ENCODE data around the gene NEK4. TPM values are rescaled to one million over a fixed set of nuclear protein-coding genes. Genes with fewer than 3 reads are reported as not detected.

NEK4 gene
- total and polyA plus RNA-seq, 4 donors = 30.8 to 47.3 (median 38.4) TPM

DNA sequence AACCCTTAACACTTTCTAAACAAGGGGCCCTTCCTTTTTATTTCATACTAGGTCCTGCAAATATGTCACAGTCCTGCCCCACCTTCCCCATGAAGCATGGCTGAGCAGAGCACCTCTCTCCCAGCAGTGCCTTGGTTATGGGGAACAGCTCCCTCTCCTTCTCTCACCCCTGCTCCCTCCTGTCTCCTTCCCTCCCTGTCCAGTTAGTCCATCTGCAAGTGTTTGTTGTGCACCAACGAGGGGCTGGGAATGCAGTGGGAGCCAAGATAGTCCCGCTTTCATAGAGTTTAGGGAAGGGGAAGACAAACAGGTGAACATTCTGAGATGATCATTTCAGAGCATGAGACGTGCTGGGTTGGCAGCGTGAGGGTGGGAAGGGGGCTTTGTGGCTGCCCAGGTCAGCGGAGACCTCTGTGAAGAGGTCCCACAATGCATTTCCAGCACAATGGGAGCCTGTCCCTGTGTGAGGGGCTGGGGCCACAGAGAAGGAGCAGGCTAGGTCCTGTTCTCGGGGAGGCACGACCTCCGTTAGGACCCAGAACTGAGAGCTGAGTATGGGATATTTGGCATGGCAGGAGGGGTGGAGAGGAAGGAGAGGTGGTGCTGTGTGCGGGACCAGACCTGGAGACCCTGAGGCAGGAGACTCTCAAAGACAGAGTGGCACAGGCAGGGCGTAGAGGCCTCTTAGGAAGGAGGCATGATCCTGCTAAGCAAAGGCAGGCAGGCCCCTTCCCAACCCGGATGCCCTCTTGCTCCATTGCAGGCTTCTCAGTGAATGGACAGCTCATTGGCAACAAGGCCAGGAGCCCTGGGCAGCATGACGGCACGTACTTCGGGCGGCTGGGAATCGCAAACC, 18.4 kb upstream of the NEK4 start:
- Histone ChIP-seq H3K9me3 (ENCODE audit: control insufficient read depth, insufficient read depth, low read length) (no peaks in the 10 kb centered on the region), H3K4me1 (ENCODE audit: control insufficient read depth, insufficient read depth, low read length) (peaks cover 7% of the 10 kb centered on the region), H3K4me3 (ENCODE audit: low read depth, low read length) (no peak overlapping the region), H3K36me3 (ENCODE audit: control insufficient read depth, insufficient read depth, low read length) (no peaks in the 10 kb centered on the region), H3K27ac (ENCODE audit: low read depth, low read length) (no peak overlapping the region), H3K27me3 (ENCODE audit: control insufficient read depth, insufficient read depth, low read length) (no peaks in the 10 kb centered on the region)
- WGBS (ENCODE audit: insufficient coverage) = 82% methylated on average over 16 of the region's 16 CpGs
- no peak for DNase-seq (ENCODE audit: low read depth in 4 of 6, low spot score in 6 of 6)

DNA sequence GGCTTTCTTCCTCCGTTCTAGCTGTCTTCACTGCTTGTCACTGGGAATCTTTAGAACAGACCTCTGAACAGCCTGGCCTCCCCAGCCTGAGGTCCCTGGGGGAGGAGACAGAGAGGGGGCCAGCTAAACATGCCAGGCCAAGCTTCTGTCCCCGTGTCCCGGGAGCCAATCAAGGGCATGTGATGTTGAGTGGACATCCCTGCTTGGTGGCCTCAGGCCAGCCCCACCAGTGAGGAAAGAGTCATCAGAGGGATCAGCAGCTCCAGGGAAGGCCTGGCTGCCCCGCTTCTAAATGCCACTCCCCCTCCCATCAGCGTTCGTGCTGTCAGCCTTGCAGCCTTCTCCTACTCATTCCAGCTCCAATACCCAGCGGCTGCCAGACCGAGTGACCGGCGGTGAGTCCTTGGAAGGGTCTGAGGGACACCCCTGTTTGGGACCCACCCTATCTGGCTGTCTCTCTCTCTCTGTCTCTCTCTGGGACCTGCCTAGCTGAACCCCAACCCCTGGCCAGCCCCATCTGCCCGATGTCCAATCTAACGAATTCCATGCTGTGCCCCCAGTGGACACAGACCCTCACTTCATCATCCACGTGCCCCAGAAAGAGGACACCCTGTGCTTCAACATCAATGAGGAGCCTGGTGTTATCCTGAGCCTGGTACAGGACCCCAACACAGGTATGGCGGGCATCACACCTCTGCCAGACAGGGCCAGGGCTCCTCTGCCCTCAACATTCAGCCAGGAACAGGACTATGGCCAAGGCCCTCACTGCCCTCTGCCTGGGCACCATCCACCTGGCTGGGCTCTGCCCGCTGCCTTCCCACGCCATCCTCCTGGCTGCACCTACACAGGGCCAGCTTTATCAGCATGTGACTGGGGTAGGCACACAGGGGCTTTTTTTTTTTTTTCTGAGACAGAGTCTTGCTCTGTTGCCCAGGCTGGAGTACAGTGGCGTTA, 17.2 kb upstream of the NEK4 start:
- Histone ChIP-seq H3K4me3 (ENCODE audit: low read depth, low read length) (no peak overlapping the region), H3K27me3 (ENCODE audit: control insufficient read depth, insufficient read depth, low read length) (no peaks in the 10 kb centered on the region), H3K9me3 (ENCODE audit: control insufficient read depth, insufficient read depth, low read length) (no peaks in the 10 kb centered on the region), H3K27ac (ENCODE audit: low read depth, low read length) (no peak overlapping the region), H3K4me1 (ENCODE audit: control insufficient read depth, insufficient read depth, low read length) (no peaks in the 10 kb centered on the region), H3K36me3 (ENCODE audit: control insufficient read depth, insufficient read depth, low read length) (no peaks in the 10 kb centered on the region)
- 72% methylated on average over 15 of the region's 17 CpGs for WGBS (ENCODE audit: insufficient coverage)
- no peak for DNase-seq (ENCODE audit: low read depth in 4 of 6, low spot score in 6 of 6)

DNA sequence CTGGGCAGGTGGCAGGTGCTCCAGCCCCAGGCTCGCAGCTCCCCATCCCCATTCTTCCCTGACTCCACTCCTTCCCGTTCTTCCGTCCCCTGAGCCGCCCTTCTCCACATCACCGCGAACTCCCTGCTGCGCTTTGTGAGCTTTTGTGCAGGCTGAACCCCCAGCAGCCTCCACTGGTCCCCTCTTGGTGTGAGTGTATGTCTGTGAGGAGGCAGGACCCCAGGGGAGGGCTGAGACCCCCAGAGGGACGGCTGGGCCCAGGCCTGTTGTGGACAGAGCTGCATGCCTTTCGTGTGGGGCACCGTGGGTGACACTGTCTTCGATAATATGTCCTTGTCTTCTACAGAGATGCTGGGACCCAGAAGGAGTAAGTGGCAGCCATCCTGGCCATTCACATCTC, 16.5 kb upstream of the NEK4 start:
- Histone ChIP-seq H3K27me3 (ENCODE audit: control insufficient read depth, insufficient read depth, low read length) (no peaks in the 10 kb centered on the region), H3K4me1 (ENCODE audit: control insufficient read depth, insufficient read depth, low read length) (no peaks in the 10 kb centered on the region), H3K36me3 (ENCODE audit: control insufficient read depth, insufficient read depth, low read length) (no peaks in the 10 kb centered on the region), H3K9me3 (ENCODE audit: control insufficient read depth, insufficient read depth, low read length) (no peaks in the 10 kb centered on the region), H3K4me3 (ENCODE audit: low read depth, low read length) (no peak overlapping the region), H3K27ac (ENCODE audit: low read depth, low read length) (no peak overlapping the region)
- WGBS (ENCODE audit: insufficient coverage) = 79% methylated on average over 5 of the region's 11 CpGs
- DNase-seq (ENCODE audit: low read depth in 4 of 6, low spot score in 6 of 6) = no peak

DNA sequence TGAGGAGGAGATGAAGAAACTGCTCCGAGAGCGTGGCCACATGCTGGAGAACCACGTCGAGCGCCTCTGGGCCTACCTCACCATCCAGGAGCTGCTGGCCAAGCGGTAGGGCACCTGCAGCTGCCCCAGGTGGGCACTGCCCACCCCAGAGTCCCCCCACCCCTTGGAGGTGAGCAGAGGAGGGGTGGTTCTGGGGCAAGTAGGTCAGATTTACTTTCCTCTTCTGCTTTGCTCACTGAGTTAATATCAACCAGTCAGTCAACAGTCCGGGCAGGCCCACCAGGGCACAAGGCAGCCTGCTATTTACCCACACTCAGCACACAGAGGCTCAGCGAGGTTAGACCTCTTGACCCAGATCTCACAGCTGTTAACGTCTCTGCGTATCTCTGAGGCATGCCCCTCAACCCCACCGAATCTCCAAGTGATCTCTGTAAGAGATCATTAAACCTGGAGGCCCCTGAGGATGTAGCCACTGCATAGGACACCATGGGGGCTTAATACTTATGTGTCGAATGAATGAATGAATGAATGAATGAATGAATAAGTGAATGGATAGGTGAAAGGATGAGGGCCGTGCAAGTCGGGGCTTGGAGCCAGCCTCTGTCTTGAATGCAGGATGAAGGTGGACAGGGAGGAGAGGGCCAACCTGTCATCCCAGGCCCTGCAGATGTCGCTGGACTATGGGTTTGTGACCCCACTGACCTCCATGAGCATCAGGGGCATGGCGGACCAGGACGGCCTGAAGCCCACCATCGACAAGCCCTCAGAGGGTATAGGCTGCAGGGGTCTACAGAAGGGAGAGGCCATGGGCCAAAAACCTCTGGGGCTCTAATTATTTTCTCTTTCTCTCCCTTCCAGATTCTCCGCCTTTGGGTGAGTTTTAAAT, 15.8 kb upstream of the NEK4 start:
- Histone ChIP-seq H3K27ac (ENCODE audit: low read depth, low read length) (no peak overlapping the region), H3K9me3 (ENCODE audit: control insufficient read depth, insufficient read depth, low read length) (no peaks in the 10 kb centered on the region), H3K4me1 (ENCODE audit: control insufficient read depth, insufficient read depth, low read length) (no peaks in the 10 kb centered on the region), H3K36me3 (ENCODE audit: control insufficient read depth, insufficient read depth, low read length) (no peaks in the 10 kb centered on the region), H3K4me3 (ENCODE audit: low read depth, low read length) (no peak overlapping the region), H3K27me3 (ENCODE audit: control insufficient read depth, insufficient read depth, low read length) (no peaks in the 10 kb centered on the region)
- DNase-seq (ENCODE audit: low read depth in 4 of 6, low spot score in 6 of 6) = no peak
- WGBS (ENCODE audit: insufficient coverage) = 87% methylated on average over 16 of the region's 19 CpGs

GRCh38 chr3:52784931-52785590, 14.3 kb upstream of the NEK4 start:
- Histone ChIP-seq H3K27ac (ENCODE audit: low read depth, low read length) (no peak overlapping the region), H3K36me3 (ENCODE audit: control insufficient read depth, insufficient read depth, low read length) (no peaks in the 10 kb centered on the region), H3K4me3 (ENCODE audit: low read depth, low read length) (no peak overlapping the region), H3K4me1 (ENCODE audit: control insufficient read depth, insufficient read depth, low read length) (no peaks in the 10 kb centered on the region), H3K9me3 (ENCODE audit: control insufficient read depth, insufficient read depth, low read length) (no peaks in the 10 kb centered on the region), H3K27me3 (ENCODE audit: control insufficient read depth, insufficient read depth, low read length) (peaks cover 2% of the 10 kb centered on the region)
- WGBS (ENCODE audit: insufficient coverage) = 100% methylated on average over 1 of the region's 5 CpGs
- no peak for DNase-seq (ENCODE audit: low read depth in 4 of 6, low spot score in 6 of 6)

GRCh38 chr3:52784021-52784621, 13.4 kb upstream of the NEK4 start:
- H3K27ac ChIP-seq (ENCODE audit: low read depth, low read length) = no peak overlapping the region
- no peak overlapping the region for H3K4me3 ChIP-seq (ENCODE audit: low read depth, low read length)
- H3K36me3 ChIP-seq (ENCODE audit: control insufficient read depth, insufficient read depth, low read length) = no peaks in the 10 kb centered on the region
- H3K9me3 ChIP-seq (ENCODE audit: control insufficient read depth, insufficient read depth, low read length) = no peaks in the 10 kb centered on the region
- no peaks in the 10 kb centered on the region for H3K4me1 ChIP-seq (ENCODE audit: control insufficient read depth, insufficient read depth, low read length)
- no peak for DNase-seq (ENCODE audit: low read depth in 4 of 6, low spot score in 6 of 6)
- H3K27me3 ChIP-seq (ENCODE audit: control insufficient read depth, insufficient read depth, low read length) = peaks cover 2% of the 10 kb centered on the region
- WGBS (ENCODE audit: insufficient coverage) = 84% methylated on average over 18 of the region's 18 CpGs

- Histone ChIP-seq H3K4me3 (ENCODE audit: low read depth, low read length) (no peak overlapping the region), H3K36me3 (ENCODE audit: control insufficient read depth, insufficient read depth, low read length) (no peaks in the 10 kb centered on the region), H3K27ac (ENCODE audit: low read depth, low read length) (no peak overlapping the region), H3K9me3 (ENCODE audit: control insufficient read depth, insufficient read depth, low read length) (no peaks in the 10 kb centered on the region), H3K4me1 (ENCODE audit: control insufficient read depth, insufficient read depth, low read length) (no peaks in the 10 kb centered on the region), H3K27me3 (ENCODE audit: control insufficient read depth, insufficient read depth, low read length) (peaks cover 2% of the 10 kb centered on the region)
- no peak for DNase-seq (ENCODE audit: low read depth in 4 of 6, low spot score in 6 of 6)
- WGBS (ENCODE audit: insufficient coverage) = 70% methylated on average over 2 of the region's 3 CpGs
These were observed 12.4 kb upstream of the NEK4 start for GRCh38 chr3:52783211-52783555.

DNA sequence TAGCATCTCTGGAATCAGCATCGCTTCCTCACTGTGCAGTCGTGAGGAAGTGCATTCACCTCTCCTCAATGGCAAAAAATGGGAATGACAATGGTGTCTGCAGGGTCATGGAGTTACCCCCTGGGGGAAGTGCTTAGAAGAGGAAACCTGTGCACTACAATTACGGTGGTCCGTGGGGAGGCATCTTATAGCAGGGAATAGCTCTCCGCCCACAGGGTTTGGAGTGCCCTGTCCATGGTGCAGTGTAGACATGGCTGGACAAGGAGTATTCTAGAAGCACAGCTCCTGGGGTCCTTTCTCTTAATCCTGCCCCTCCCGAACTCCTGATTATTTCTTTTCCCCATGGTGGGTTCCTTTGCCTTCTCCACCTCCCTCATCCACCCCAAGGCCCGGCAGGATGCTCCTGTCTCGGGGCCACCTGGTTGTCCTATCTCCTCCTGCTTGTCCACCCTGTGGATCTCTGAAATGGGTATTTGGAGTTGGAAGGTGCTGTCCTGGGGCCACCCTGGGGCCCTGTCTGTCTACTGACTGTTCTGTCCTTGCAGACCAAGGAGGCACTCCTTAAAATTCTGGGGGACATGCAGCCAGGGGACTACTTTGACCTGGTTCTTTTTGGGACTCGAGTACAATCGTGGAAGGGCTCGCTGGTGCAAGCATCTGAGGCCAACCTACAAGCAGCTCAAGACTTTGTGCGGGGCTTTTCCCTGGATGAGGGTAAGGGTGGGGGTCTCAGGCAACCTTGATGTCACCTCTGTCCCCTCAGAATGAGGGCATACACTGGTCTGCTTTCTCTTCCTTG, 11.9 kb upstream of the NEK4 start:
- peaks cover 2% of the 10 kb centered on the region for H3K27me3 ChIP-seq (ENCODE audit: control insufficient read depth, insufficient read depth, low read length)
- H3K27ac ChIP-seq (ENCODE audit: low read depth, low read length) = no peak overlapping the region
- no peak overlapping the region for H3K4me3 ChIP-seq (ENCODE audit: low read depth, low read length)
- H3K9me3 ChIP-seq (ENCODE audit: control insufficient read depth, insufficient read depth, low read length) = no peaks in the 10 kb centered on the region
- WGBS (ENCODE audit: insufficient coverage) = 67% methylated on average over 9 of the region's 12 CpGs
- H3K36me3 ChIP-seq (ENCODE audit: control insufficient read depth, insufficient read depth, low read length) = no peaks in the 10 kb centered on the region
- DNase-seq (ENCODE audit: low read depth in 4 of 6, low spot score in 6 of 6) = no peak
- no peaks in the 10 kb centered on the region for H3K4me1 ChIP-seq (ENCODE audit: control insufficient read depth, insufficient read depth, low read length)

Measured in spinal cord (tissue), 10 donors.